Measurements from ENCODE around the gene GPR155. TPM values are rescaled to one million over a fixed set of nuclear protein-coding genes. Genes with fewer than 3 reads are reported as not detected.

The GPR155 gene
- total and polyA plus RNA-seq, 5 donors from 2014 or later, result 15.0 to 42.7 (median 20.1) TPM

DNA sequence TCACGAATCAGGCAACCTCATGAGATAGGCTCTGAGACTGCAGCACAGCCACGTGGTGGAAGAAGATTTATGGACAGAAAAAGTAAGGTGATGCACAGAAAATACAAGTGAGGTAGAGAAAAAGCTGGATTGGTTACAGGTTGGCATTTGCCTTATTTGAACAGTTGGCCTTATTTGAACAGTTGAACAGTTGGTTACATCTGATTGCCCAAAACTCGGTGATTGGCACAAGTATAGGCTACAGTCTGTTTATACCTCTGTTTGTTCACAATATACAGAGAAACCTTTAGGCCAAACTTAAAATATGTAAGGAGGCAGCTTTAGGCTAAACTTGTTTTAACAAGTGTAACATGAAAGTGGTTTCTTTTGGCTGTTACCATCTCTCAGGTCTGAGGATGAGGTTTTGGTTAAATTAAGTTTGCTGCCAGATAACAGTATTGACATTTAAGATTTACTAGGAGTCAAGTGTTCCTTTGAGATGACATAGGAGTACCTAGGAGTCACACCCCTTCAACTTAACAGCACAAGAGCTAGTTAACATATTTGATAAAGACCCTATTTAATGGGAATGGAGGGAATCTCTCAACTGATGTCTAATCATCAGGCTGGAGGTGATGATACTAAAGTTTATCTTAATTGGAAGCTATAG is 16.5 kb upstream of the GPR155 start:
- DNase-seq (no peak), ATAC-seq (ENCODE audit: low read depth in 2 of 2) (no peak)
- H3K27ac Mint-ChIP-seq, result no peak overlapping the region

GRCh38 chr2:174499371-174499770 is 12.5 kb upstream of the GPR155 start:
- H3K4me3 ChIP-seq (ENCODE audit: low read depth, low read length), result no peak overlapping the region
- Mint-ChIP-seq H3K27me3 (no peaks in the 10 kb centered on the region), H3K4me3 (no peak overlapping the region)

More for the DNA sequence above, 16.5 kb upstream of the GPR155 start:
- Histone ChIP-seq H3K27me3 (ENCODE audit: control insufficient read depth, insufficient read depth, low read length) (no peaks in the 10 kb centered on the region), H3K36me3 (ENCODE audit: control insufficient read depth, insufficient read depth, low read length) (no peaks in the 10 kb centered on the region), H3K27ac (ENCODE audit: insufficient read depth, low read length, poor library complexity, severe bottlenecking) (no peak overlapping the region), H3K4me1 (ENCODE audit: control insufficient read depth, insufficient read depth, low read length, poor library complexity, severe bottlenecking) (no peaks in the 10 kb centered on the region), H3K9me3 (ENCODE audit: control insufficient read depth in 2 of 2, low read length in 2 of 2) (no peaks in the 10 kb centered on the region), H3K4me3 (ENCODE audit: low read depth, low read length) (no peak overlapping the region)
- Mint-ChIP-seq H3K27me3 (no peaks in the 10 kb centered on the region), H3K36me3 (peaks cover 7% of the 10 kb centered on the region), H3K4me3 (no peak overlapping the region), H3K9me3 (peaks cover 0 to 7% (median 0%) of the 10 kb centered on the region in 7 donors), H3K4me1 (peaks cover 0 to 7% (median 2%) of the 10 kb centered on the region in 4 donors)

GRCh38 chr2:174495365-174496012 is 8.7 kb upstream of the GPR155 start:
- peak overlapping the region; percentile 94 for H3K4me3 ChIP-seq (ENCODE audit: low read depth, low read length)
- peaks cover 3% of the 10 kb centered on the region for H3K36me3 Mint-ChIP-seq
- no peaks in the 10 kb centered on the region for H3K27me3 ChIP-seq (ENCODE audit: control insufficient read depth, insufficient read depth, low read length)
- peaks cover 0 to 2% (median 0%) of the 10 kb centered on the region in 7 donors for H3K9me3 Mint-ChIP-seq
- H3K4me3 Mint-ChIP-seq, result peak overlapping the region; percentile 21 to 61 (median 28)
- peak overlapping the region; percentile 87 to 100 (median 98) for H3K27ac Mint-ChIP-seq
- peaks cover 5% of the 10 kb centered on the region for H3K27me3 Mint-ChIP-seq
- peaks cover 51% of the 10 kb centered on the region for H3K4me1 ChIP-seq (ENCODE audit: control insufficient read depth, insufficient read depth, low read length, poor library complexity, severe bottlenecking)
- H3K9me3 ChIP-seq (ENCODE audit: control insufficient read depth in 2 of 2, low read length in 2 of 2), result no peaks in the 10 kb centered on the region
- ATAC-seq (ENCODE audit: low read depth in 2 of 2) (no peak), DNase-seq (no peak)
- H3K27ac ChIP-seq (ENCODE audit: insufficient read depth, low read length, poor library complexity, severe bottlenecking), result peak overlapping the region; percentile 92
- H3K36me3 ChIP-seq (ENCODE audit: control insufficient read depth, insufficient read depth, low read length), result no peaks in the 10 kb centered on the region
- peaks cover 14 to 66% (median 43%) of the 10 kb centered on the region in 4 donors for H3K4me1 Mint-ChIP-seq

More at GRCh38 chr2:174499371-174499770, 12.5 kb upstream of the GPR155 start:
- Mint-ChIP-seq H3K36me3 (peaks cover 3% of the 10 kb centered on the region), H3K4me1 (peaks cover 7 to 29% (median 15%) of the 10 kb centered on the region in 4 donors), H3K27ac (peak overlapping the region in 1 of 3 donors; percentile 76), H3K9me3 (peaks cover 0 to 2% (median 0%) of the 10 kb centered on the region in 7 donors)
- H3K27ac ChIP-seq (ENCODE audit: insufficient read depth, low read length, poor library complexity, severe bottlenecking), result no peak overlapping the region
- H3K27me3 ChIP-seq (ENCODE audit: control insufficient read depth, insufficient read depth, low read length), result no peaks in the 10 kb centered on the region
- peaks cover 18% of the 10 kb centered on the region for H3K4me1 ChIP-seq (ENCODE audit: control insufficient read depth, insufficient read depth, low read length, poor library complexity, severe bottlenecking)
- no peak for ATAC-seq (ENCODE audit: low read depth in 2 of 2)
- no peaks in the 10 kb centered on the region for H3K9me3 ChIP-seq (ENCODE audit: control insufficient read depth in 2 of 2, low read length in 2 of 2)
- no peak for DNase-seq
- H3K36me3 ChIP-seq (ENCODE audit: control insufficient read depth, insufficient read depth, low read length), result no peaks in the 10 kb centered on the region

DNA sequence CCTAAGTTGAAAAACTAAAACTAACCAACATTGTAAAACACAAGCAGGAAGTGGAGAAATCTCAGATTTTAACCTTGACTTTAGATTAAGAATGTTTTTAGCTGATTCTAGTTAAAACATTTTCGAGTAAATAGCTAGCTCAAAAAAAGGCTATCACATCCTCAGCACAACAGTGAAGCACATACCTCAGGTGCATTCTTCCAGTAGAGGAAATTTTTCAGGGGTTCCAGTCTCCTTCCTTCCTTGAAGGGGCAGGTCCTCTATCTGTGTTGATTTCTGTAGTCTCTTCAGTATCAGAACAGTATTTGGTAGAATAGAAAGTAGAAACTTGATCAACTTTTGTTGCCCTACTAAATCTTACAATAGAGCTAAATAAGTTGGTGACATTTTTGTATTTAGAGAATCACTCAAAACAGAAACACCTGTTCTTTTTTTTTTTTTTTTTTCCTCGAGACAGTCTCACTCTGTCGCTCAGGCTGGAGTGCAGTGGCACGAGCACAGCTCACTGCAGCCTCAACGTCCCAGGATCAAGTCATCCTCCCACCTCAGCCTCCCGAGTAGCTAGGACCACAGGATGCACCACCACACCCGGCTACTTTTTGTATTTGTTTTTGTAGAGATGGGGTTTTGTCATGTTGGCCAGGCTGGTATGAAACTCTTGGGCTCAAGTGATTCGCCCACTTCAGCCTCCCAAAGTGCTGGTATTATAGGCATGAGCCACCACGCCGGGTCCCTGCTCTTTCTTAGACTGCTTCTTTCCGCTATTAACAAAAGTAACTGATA is 6.9 kb upstream of the GPR155 start:
- H3K36me3 Mint-ChIP-seq, result peaks cover 2% of the 10 kb centered on the region
- peak in 1 of 3 donors; percentile 70 for DNase-seq
- Histone ChIP-seq H3K9me3 (ENCODE audit: control insufficient read depth in 2 of 2, low read length in 2 of 2) (no peaks in the 10 kb centered on the region), H3K27me3 (ENCODE audit: control insufficient read depth, insufficient read depth, low read length) (no peaks in the 10 kb centered on the region), H3K4me3 (ENCODE audit: low read depth, low read length) (peak overlapping the region; percentile 94), H3K27ac (ENCODE audit: insufficient read depth, low read length, poor library complexity, severe bottlenecking) (peak overlapping the region; percentile 92), H3K36me3 (ENCODE audit: control insufficient read depth, insufficient read depth, low read length) (no peaks in the 10 kb centered on the region), H3K4me1 (ENCODE audit: control insufficient read depth, insufficient read depth, low read length, poor library complexity, severe bottlenecking) (peaks cover 68% of the 10 kb centered on the region)
- H3K4me1 Mint-ChIP-seq, result peaks cover 27 to 82% (median 56%) of the 10 kb centered on the region in 4 donors
- H3K9me3 Mint-ChIP-seq, result no peaks in the 10 kb centered on the region
- H3K27ac Mint-ChIP-seq, result peak overlapping the region; percentile 95 to 100 (median 98)
- peak overlapping the region; percentile 89 to 93 (median 90) for H3K4me3 Mint-ChIP-seq
- ATAC-seq (ENCODE audit: low read depth in 2 of 2), result peak; percentile 24 to 38
- peaks cover 5% of the 10 kb centered on the region for H3K27me3 Mint-ChIP-seq

- Histone ChIP-seq H3K27me3 (ENCODE audit: control insufficient read depth, insufficient read depth, low read length) (no peaks in the 10 kb centered on the region), H3K4me3 (ENCODE audit: low read depth, low read length) (peak overlapping the region; percentile 94), H3K4me1 (ENCODE audit: control insufficient read depth, insufficient read depth, low read length, poor library complexity, severe bottlenecking) (peaks cover 75% of the 10 kb centered on the region), H3K27ac (ENCODE audit: insufficient read depth, low read length, poor library complexity, severe bottlenecking) (peak overlapping the region; percentile 92), H3K9me3 (ENCODE audit: control insufficient read depth in 2 of 2, low read length in 2 of 2) (no peaks in the 10 kb centered on the region), H3K36me3 (ENCODE audit: control insufficient read depth, insufficient read depth, low read length) (no peaks in the 10 kb centered on the region)
- H3K4me3 Mint-ChIP-seq, result peak overlapping the region; percentile 89 to 93 (median 90)
- peaks cover 5% of the 10 kb centered on the region for H3K27me3 Mint-ChIP-seq
- H3K27ac Mint-ChIP-seq, result peak overlapping the region; percentile 95 to 100 (median 98)
- no peaks in the 10 kb centered on the region for H3K36me3 Mint-ChIP-seq
- peak; percentile 88 to 90 for ATAC-seq (ENCODE audit: low read depth in 2 of 2)
- peak; percentile 59 to 94 (median 87) for DNase-seq
- H3K9me3 Mint-ChIP-seq, result no peaks in the 10 kb centered on the region
- H3K4me1 Mint-ChIP-seq, result peaks cover 34 to 89% (median 61%) of the 10 kb centered on the region in 4 donors
These were observed 6.2 kb upstream of the GPR155 start for GRCh38 chr2:174492963-174493431.

DNA sequence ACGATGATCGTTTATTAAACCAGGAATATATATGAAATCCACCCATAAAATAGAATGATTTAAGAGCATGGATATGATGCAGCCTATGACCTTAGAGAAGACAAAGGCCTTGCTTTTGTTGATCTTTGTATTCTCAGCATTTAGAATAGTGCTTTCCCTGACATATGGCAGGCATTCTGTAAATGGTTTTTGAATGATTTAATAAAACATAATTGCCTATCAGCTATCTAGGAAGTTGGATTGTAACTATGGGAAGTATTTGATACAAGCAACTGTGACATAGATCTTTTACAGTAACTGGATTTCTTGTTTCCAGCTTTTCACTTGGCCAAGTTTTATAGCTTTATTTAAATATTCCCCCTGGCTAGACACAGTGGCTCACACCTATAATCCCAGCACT is 5.1 kb upstream of the GPR155 start:
- no peaks in the 10 kb centered on the region for H3K36me3 Mint-ChIP-seq
- no peaks in the 10 kb centered on the region for H3K9me3 Mint-ChIP-seq
- peak overlapping the region; percentile 56 to 98 (median 95) for H3K27ac Mint-ChIP-seq
- peaks cover 81% of the 10 kb centered on the region for H3K4me1 ChIP-seq (ENCODE audit: control insufficient read depth, insufficient read depth, low read length, poor library complexity, severe bottlenecking)
- ATAC-seq (ENCODE audit: low read depth in 2 of 2) (no peak), DNase-seq (no peak)
- no peaks in the 10 kb centered on the region for H3K36me3 ChIP-seq (ENCODE audit: control insufficient read depth, insufficient read depth, low read length)
- H3K27me3 ChIP-seq (ENCODE audit: control insufficient read depth, insufficient read depth, low read length), result no peaks in the 10 kb centered on the region
- peaks cover 34 to 93% (median 63%) of the 10 kb centered on the region in 4 donors for H3K4me1 Mint-ChIP-seq
- H3K27ac ChIP-seq (ENCODE audit: insufficient read depth, low read length, poor library complexity, severe bottlenecking), result peak overlapping the region; percentile 92
- peak overlapping the region; percentile 9 for H3K4me3 ChIP-seq (ENCODE audit: low read depth, low read length)
- peak overlapping the region; percentile 34 to 90 (median 67) for H3K4me3 Mint-ChIP-seq
- H3K9me3 ChIP-seq (ENCODE audit: control insufficient read depth in 2 of 2, low read length in 2 of 2), result no peaks in the 10 kb centered on the region
- peaks cover 5% of the 10 kb centered on the region for H3K27me3 Mint-ChIP-seq

- Histone ChIP-seq H3K36me3 (ENCODE audit: control insufficient read depth, insufficient read depth, low read length) (no peaks in the 10 kb centered on the region), H3K4me1 (ENCODE audit: control insufficient read depth, insufficient read depth, low read length, poor library complexity, severe bottlenecking) (peaks cover 74% of the 10 kb centered on the region), H3K27me3 (ENCODE audit: control insufficient read depth, insufficient read depth, low read length) (no peaks in the 10 kb centered on the region), H3K9me3 (ENCODE audit: control insufficient read depth in 2 of 2, low read length in 2 of 2) (no peaks in the 10 kb centered on the region), H3K4me3 (ENCODE audit: low read depth, low read length) (peak overlapping the region; percentile 84), H3K27ac (ENCODE audit: insufficient read depth, low read length, poor library complexity, severe bottlenecking) (peak overlapping the region; percentile 92)
- Mint-ChIP-seq H3K36me3 (no peaks in the 10 kb centered on the region), H3K4me3 (peak overlapping the region; percentile 78 to 100 (median 89)), H3K27ac (peak overlapping the region; percentile 92 to 99 (median 98)), H3K9me3 (no peaks in the 10 kb centered on the region), H3K4me1 (peaks cover 39 to 81% (median 59%) of the 10 kb centered on the region in 4 donors), H3K27me3 (peaks cover 10% of the 10 kb centered on the region)
- no peak for ATAC-seq (ENCODE audit: low read depth in 2 of 2)
- peak in 2 of 3 donors; percentile 30 to 51 for DNase-seq
These were observed 3.2 kb upstream of the GPR155 start for GRCh38 chr2:174490051-174490450.

All from CD4-positive, CD25-positive, alpha-beta regulatory T cell (primary cell).